ENCODE measurements around the gene RETREG3. TPM values are rescaled to one million over a fixed set of nuclear protein-coding genes. Genes with fewer than 3 reads are reported as not detected.

Gene RETREG3
- total and polyA plus RNA-seq, 2 donors (not counting 1 experiment from before 2014, with no cell fraction given), result 44.1 to 108 TPM

DNA sequence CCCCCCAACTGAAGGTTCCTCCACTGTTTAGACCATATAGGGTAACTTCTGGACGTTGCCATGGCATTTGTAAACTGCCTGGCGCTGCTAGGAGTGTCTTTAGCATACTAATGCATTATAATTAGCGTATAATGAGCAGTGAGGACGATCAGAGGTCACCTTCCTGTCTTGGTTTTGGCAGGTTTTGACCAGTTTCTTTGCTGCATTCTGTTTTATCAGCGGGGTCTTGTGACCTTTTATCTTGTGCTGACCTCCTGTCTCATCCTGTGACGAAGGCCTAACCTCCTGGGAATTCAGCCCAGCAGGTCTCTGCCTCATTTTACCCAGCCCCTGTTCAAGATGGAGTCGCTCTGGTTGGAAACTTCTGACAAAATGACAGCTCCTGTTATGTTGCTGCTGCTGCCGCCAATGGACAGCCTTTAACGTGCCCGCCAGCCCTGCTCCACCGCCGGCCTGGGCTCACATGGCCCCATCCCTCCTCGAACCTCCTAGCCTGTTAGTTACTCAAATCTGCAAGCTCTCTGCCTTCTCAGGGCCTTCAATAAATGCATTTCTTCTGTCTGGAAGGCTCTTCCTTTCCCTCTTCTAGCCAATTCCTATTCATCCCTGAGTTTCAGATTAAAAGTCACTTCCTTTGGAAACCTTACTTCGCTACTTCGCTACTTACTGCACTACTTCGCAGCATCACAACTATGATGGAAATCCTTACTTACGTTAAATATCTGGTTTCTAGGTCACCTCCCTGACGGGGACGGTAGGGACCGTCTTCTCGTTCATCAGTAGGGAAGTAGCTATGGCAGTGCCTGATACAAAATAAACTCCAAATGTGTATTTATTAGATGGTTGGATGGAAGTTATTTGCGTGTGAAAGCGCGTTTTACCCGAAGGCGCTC is 73.8 kb downstream of the RETREG3 start:
- ATAC-seq (ENCODE audit: low read depth) (no peak), DNase-seq (no peak)
- H3K4me1 Mint-ChIP-seq, result peaks cover 46% of the 10 kb centered on the region
- peaks cover 31 to 37% of the 10 kb centered on the region in 2 donors for H3K4me1 ChIP-seq (ENCODE audit: control insufficient read depth in 2 of 2, insufficient read depth in 2 of 2, low read length in 2 of 2)
- intact Hi-C loops (cut with micrococcal nuclease), result loop anchor here (1.0 to 5.0 kb wide), 7 partner anchors 13 to 635 kb away; partner anchors contain the start of genes MLX, NBR1, PLEKHH3 and PSMC3IP
- ChIA-PET POLR2A (interaction anchor here (0.9 to 1.7 kb wide), 5 partner anchors 13 to 147 kb away, joined by 3 to 9 read pairs (median 6); partner anchors contain the start of genes PSMC3IP and STAT3), CTCF (interaction anchor here (0.5 to 2.7 kb wide), 9 partner anchors 8 to 290 kb away, joined by 3 to 16 read pairs (median 3); partner anchors contain the start of gene STAT5A)
- no peaks in the 10 kb centered on the region for H3K27me3 ChIP-seq (replicated peaks in 1 of 4; ENCODE audit: control extremely low read depth in 1 of 4, control insufficient read depth in 3 of 4, insufficient read depth in 4 of 4, low read length in 3 of 4)
- H3K4me3 ChIP-seq (ENCODE audit: control extremely low read depth in 1 of 5, extremely low read depth in 1 of 5, insufficient read depth in 1 of 5, low read depth in 2 of 5, low read length in 4 of 5), result peak overlapping the region; percentile 51 to 82 (median 70)
- no peaks in the 10 kb centered on the region for H3K27me3 Mint-ChIP-seq
- TF ChIP-seq EZH2 (IDR thresholded peaks at IDR 0.05; ENCODE audit: borderline replicate concordance, insufficient read depth, low read depth, low read length, poor library complexity, severe bottlenecking), result no peak
- TF ChIP-seq, protein P1, sequence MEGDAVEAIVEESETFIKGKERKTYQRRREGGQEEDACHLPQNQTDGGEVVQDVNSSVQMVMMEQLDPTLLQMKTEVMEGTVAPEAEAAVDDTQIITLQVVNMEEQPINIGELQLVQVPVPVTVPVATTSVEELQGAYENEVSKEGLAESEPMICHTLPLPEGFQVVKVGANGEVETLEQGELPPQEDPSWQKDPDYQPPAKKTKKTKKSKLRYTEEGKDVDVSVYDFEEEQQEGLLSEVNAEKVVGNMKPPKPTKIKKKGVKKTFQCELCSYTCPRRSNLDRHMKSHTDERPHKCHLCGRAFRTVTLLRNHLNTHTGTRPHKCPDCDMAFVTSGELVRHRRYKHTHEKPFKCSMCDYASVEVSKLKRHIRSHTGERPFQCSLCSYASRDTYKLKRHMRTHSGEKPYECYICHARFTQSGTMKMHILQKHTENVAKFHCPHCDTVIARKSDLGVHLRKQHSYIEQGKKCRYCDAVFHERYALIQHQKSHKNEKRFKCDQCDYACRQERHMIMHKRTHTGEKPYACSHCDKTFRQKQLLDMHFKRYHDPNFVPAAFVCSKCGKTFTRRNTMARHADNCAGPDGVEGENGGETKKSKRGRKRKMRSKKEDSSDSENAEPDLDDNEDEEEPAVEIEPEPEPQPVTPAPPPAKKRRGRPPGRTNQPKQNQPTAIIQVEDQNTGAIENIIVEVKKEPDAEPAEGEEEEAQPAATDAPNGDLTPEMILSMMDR (IDR thresholded peaks at IDR 0.05), result no peak
- peaks cover 19% of the 10 kb centered on the region for H4K20me1 ChIP-seq (ENCODE audit: control insufficient read depth, insufficient read depth, low read length, poor library complexity, severe bottlenecking)
- H2AFZ ChIP-seq (ENCODE audit: insufficient read depth, low read depth, low read length, poor library complexity, severe bottlenecking), result peak overlapping the region; percentile 80
- peak overlapping the region; percentile 87 for H3K27ac Mint-ChIP-seq
- peak overlapping the region; percentile 83 for H3K4me3 Mint-ChIP-seq
- H3K9me3 Mint-ChIP-seq (ENCODE audit: insufficient read depth), result no peaks in the 10 kb centered on the region
- H3K27ac ChIP-seq (ENCODE audit: low read length in 2 of 2), result peak overlapping the region; percentile 86 to 94
- peaks cover 27% of the 10 kb centered on the region for H3K79me2 ChIP-seq (ENCODE audit: control insufficient read depth, insufficient read depth, low read length)
- H3K9ac ChIP-seq (ENCODE audit: low read length), result peak overlapping the region; percentile 75
- no peaks in the 10 kb centered on the region for H3K9me3 ChIP-seq (ENCODE audit: control extremely low read depth in 1 of 3, control insufficient read depth in 2 of 3, insufficient read depth in 1 of 3, low read length in 2 of 3)
- H3K36me3 ChIP-seq (replicated peaks in 1 of 2; ENCODE audit: control extremely low read depth in 1 of 2, control insufficient read depth in 1 of 2, extremely low read depth in 1 of 2, insufficient read depth in 2 of 2, low read length in 1 of 2), result peaks cover 0 to 8% of the 10 kb centered on the region in 2 experiments
- peak overlapping the region; percentile 92 for H3K4me2 ChIP-seq (replicated peaks; ENCODE audit: low read depth, low read length, poor library complexity, severe bottlenecking)
- 52% methylated on average over 21 of the region's 26 CpGs for WGBS (ENCODE audit: insufficient coverage)

Data from B cell (primary cell).